ENCODE measurements around the gene PLPPR3.

The PLPPR3 gene

DNA sequence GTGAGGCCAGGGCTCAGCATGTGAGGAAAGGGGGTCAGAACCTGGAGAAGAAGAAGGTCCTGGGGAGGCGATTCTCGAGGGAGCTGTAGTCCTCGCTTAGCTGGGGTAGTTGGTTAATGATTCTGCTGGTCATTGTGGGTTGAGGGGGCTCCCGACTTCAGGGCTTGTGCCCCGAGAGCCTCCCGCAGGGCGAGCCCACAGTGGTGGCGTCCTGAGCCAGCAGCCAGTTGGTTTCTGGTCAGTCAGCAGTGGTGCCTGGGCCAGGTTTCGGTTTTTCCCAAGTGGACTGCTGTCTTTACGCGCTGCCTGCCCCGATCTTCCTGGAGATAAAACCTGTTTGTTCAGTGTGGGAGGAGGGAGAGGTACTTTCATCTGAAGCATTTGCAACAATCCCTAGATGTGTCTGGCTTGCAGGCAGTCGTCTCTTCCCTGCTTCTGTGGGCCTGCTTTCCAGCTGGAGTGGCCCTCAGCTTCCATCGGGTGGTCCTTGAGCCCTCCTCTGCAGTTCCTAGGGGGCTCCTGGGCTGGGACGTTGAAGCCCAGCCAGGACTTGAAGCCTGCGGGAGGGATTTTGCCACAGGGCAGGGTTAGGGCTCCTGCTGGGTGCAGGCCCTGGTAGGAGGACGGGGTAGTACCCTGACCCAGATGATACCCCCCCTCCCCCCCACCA lies 21.3 kb downstream of the PLPPR3 start:
- in situ Hi-C loops (cut with MboI; ENCODE audit: low pct_unique_long_range_greater_than_20kb, low sequenced_read_pairs) = no loop called here
- no peak for DNase-seq

DNA sequence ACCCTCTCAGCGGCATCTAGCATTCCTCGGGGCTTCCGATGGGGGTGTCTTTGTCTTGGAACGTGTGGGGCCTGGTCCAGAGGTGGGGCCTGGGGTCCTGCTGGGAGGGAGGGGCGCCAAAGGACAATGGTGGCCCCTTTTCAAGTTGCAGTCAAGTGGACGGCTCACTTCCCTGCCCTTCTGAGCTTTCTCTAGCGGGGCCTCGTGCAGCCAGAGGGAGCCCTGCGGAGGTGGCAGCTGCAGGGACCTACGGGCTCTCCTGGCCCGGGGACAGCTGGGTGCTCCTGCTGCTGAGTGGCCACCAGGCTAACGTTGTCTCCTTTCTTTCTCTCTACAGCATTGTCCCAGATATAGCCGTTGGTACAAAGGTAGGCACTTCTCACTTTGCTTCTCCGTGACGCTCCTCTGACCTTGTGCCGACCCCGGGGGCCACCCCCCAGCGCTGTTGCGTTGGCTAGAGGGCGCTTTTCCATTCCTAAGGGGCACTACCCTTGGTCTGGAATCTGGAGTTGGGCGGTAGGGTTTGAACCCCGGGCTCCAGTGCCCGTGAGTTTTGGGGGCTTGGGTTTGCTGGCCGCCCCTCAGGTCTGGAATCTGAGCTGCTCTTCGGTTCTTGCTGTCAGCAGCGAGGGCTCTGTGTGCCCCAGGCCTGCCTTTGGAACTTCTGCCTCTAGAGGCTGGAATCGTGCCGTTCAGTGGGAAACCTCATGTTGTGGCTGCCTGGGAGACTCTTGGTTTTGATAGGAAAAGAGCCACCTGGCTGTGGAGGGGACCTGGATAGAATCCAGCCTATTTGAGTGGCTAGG lies 22.5 kb downstream of the PLPPR3 start:
- in situ Hi-C loops (cut with MboI; ENCODE audit: low pct_unique_long_range_greater_than_20kb, low sequenced_read_pairs) = no loop called here
- peak; percentile 48 for DNase-seq

DNA sequence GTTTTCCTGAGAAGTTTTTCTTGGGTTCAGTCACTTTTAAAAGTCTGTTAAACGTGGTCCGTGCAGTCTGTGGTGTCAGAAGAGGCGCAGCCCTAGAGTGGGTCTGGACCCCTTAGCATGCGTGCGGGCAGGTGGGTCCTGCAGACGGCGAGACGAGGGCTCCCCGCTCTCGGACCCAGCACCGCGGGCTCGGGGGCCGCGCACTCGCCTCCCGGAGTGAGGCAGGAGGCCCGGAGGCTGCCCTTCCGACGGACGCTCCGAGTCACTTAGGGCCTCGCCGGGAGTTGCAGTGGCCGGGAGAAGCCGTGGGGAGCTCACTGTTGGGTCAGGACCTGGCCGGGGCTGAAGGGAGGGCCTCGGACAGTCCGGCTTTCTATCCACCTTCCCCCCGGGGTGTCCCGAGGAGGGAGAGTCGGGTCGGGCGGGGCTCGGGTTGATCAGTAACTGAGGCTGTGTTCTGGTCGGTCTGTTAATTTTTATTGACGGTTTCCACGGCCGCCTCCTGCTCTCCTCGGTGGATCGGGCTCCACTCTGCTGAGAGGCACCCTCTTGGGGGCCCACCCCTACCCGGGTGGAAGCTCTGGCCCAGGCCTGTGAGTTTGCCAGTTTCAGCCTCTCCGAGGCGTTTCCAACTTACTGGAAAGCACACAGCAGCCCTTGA lies 23.2 kb downstream of the PLPPR3 start:
- no peak for DNase-seq
- in situ Hi-C loops (cut with MboI; ENCODE audit: low pct_unique_long_range_greater_than_20kb, low sequenced_read_pairs) = no loop called here

DNA sequence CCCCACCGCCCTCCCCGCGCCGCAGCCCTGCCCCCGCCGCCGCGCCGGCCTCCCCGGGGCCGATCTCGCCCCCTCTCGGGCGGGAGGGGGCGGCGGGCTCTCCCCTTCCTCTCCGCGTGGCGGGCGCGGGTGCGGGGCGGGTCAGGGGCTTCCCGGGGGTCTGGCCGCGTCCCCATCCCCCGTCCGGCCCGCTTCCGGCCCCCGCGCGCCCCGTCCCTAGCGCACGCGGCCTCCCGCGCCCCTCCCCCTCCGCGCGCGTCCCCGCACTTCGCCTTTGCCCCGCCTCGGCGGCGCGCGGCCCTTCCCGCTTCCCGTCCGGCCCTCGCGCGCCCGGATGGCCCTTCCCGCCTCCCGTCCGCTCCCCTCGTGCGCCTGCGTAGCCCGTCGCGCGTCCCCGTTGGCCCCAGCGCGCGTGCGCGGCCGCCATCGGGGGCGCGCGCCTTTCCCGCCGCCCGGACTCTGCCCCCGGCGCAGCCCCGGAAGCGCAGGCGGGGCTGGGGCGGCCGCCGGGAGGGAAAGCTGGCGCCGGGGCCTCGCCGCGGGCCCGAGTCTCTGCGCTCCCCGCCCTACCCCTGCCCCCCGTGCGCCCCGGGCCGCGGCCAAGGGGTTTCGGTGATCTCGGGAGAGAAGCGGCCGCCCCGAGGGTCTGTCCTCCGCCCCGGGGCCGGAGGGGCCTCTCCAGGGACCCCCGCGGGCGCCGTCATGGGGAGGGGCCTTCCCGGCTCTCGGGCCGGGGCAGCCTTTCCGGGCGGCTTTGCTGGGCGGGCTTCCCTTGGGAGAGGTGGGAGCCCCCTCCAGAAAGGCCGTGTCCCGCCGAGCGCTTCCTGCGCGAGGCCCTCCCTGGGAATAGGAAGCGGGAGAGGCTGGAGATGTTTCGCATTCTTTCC lies 24.0 kb downstream of the PLPPR3 start:
- in situ Hi-C loops (cut with MboI; ENCODE audit: low pct_unique_long_range_greater_than_20kb, low sequenced_read_pairs) = no loop called here
- peak; percentile 79 for DNase-seq

DNA sequence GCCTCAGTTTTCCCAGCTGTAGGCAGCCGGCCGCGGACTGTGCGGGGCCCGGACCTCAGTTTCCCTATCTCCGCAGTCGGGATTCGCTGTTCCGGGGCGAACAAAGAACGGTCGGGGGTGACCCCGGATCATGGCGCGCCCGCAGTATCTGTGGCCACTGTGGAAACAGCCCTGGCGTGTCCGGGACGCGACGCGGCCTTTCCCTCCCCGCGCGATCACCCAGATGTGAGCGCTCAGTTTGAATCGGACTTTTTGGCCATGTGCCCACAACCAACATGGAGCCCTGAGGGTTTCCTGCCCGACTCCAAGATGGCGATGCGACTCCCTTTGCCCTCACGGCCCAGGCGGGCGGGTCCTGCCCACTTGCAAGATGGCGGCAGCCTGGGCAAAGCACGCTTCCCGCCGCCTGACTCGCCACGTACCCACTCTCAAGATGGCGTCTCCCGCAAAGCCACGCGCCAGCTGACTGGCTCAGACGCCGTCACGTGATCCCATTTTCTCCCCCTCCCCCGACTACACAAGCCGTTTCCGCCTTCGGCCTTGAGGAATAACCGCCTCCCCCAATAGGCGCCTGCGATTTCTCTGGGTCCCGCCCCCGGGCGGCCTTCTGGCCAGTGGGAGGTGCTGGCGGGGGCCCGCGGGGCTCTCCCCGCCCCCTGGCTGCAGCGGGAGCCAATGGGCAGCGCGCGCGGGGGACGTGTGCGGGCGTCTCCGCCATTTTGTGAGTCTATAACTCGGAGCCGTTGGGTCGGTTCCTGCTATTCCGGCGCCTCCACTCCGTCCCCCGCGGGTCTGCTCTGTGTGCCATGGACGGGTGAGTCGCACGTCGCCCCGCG lies 24.8 kb downstream of the PLPPR3 start, which contains the start of gene PTBP1:
PTBP1 (plus strand) TSS at position 761 of the 836 bp plus-strand sequence; CDS start at position 807, 46 bp downstream.
- peak; percentile 100 for DNase-seq
- in situ Hi-C loops (cut with MboI; ENCODE audit: low pct_unique_long_range_greater_than_20kb, low sequenced_read_pairs) = no loop called here

DNA sequence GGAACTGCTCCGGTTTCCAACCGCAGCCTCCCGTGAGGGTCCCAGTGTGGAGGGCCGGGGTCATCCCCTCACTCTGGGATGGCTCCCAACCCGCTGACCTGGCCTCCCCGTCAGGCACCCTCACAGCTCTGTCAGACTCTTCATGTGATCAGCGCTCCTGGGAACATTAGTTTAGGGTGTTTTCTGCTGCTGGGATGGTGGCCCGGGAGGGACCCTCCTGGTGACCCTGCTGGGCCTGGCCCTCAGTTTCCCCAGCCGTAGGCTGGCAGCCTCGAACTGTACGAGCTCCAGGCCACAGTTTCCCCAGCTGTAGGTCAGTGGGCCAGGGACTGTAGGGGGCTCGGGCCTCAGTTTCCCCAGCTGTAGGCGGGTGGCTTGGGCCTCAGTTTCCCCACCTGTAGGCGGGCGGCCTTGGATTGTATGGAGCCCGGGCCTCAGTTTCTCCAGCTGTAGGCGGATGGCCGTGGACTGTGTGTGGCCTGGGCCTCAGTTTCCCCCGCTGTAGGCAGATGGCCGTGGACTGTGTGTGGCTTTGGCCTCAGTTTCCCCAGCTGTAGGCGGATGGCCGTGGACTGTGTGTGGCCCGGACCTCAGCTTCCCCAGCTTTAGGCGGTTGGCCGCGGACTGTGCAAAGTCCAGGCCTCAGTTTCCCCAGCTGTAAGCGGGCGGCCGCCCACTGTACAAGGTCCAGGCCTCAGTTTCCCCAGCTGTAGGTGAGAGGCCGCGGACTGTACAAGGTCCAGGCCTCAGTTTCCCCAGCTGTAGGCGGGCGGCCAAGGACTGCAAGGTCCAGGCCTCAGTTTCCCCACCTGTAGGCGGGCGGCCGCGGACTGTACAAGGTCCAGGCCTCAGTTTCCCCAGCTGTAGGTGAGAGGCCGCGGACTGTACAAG lies 25.8 kb downstream of the PLPPR3 start:
- in situ Hi-C loops (cut with MboI; ENCODE audit: low pct_unique_long_range_greater_than_20kb, low sequenced_read_pairs) = no loop called here
- no peak for DNase-seq

DNA sequence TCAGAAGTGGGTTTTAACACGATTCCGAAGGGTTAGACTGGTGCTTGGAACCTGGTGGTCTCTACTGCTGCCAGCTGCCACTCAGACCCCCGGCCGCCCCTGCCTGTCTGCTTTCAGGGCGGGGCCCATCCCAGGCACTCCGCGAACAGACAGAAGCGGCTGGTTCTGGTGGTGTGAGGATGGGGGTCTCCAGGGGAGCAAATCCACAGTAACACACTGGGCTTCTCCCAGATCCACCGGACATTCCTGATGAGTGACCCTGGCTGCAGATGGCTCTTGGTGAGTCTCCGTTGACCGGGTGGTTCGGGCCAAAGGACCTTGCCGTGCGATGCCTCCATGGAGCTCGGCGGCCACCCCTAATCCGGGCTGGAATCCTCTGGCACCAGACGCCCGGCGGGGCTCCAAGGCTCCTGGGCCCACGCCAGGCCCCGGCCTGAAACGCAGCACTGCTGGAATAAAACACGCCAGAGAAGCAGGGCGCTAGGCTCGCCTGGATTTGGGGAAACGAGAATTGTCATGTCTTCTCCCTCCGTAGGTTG lies 26.6 kb downstream of the PLPPR3 start:
- in situ Hi-C loops (cut with MboI; ENCODE audit: low pct_unique_long_range_greater_than_20kb, low sequenced_read_pairs) = no loop called here
- DNase-seq = no peak

DNA sequence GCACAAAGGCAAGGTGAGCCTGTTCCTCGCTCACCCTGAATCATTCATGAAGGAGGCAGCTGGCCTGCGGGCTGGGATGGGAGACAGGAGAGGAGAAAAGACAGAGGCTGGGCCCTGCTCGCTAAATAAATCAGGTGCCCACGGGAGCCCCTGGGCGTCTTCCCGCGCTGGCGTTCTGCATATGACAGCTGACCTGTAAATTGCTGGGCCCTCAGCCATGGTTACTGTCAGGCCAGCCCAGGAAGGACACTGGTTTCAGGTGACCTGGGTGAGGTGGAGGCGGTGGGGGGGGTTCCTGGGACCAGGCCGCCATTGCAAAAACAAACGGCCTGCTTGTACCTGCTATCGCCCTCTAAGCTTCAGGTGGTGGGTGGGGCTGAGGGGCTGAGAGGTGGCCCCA lies 27.9 kb downstream of the PLPPR3 start:
- DNase-seq = no peak
- in situ Hi-C loops (cut with MboI; ENCODE audit: low pct_unique_long_range_greater_than_20kb, low sequenced_read_pairs) = no loop called here

DNA sequence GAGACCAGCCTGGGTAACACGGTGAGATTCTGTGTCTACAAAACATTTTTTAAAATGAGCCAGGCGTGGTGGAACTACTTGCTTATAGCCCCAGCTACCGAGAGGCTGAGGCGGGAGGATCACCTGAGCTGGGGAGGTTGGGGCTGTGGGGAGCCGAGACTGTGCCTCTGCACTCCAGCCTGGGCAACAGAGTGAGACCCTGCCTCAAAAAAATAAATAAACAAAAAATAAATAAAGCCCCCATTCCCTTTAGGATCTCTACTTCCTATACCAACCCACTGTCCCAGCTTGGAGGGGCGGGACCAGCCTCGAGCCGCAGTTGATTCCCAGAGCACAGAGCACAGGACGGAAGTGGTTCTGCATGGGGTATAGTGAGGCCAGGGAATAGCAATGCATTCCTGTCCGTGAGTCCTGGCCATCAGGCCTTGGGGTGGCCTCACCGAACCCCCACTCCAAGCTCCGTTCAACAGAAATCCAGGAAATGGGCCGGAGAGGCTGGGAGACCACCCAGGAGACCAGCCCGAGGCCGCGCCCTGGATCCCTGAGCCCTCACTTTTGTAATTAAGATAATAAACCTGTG lies 29.4 kb downstream of the PLPPR3 start:
- DNase-seq = no peak
- in situ Hi-C loops (cut with MboI; ENCODE audit: low pct_unique_long_range_greater_than_20kb, low sequenced_read_pairs) = no loop called here

DNA sequence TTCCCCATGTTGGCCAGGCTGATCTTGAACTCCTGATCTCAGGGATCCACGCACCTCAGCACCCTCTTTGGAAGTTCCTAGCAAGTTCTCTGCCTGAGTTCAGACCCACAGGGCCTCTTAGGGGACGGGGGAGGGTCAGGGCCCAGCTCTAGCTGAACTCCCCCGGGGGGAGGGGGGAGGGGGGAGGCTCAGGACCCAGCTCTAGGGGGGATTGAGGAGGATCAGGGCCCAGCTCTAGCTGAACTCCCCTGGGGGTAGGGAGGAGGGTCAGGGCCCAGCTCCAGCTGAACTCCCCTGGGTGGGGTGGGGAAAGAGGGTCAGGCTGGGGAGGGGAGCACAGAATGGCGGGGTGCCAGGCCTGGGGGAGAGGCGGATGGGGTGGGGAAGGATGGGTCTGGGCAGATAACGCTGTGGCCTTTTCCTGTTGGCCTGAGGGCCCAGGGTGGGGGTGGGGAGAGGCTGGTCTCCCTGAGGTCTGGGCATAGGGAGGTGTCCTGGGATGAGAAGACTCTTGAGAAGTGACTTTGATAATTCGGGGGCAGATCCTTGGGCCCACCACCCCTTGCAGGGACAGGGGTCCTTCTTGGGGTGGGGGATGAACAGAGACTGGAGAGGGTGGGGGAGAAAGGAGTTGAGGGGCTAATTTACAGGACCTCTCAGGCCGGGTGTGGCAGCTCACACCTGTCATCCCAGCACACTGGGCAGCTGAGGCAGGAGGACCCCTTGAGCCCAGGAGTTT lies 30.0 kb downstream of the PLPPR3 start:
- DNase-seq = no peak
- in situ Hi-C loops (cut with MboI; ENCODE audit: low pct_unique_long_range_greater_than_20kb, low sequenced_read_pairs) = no loop called here

DNA sequence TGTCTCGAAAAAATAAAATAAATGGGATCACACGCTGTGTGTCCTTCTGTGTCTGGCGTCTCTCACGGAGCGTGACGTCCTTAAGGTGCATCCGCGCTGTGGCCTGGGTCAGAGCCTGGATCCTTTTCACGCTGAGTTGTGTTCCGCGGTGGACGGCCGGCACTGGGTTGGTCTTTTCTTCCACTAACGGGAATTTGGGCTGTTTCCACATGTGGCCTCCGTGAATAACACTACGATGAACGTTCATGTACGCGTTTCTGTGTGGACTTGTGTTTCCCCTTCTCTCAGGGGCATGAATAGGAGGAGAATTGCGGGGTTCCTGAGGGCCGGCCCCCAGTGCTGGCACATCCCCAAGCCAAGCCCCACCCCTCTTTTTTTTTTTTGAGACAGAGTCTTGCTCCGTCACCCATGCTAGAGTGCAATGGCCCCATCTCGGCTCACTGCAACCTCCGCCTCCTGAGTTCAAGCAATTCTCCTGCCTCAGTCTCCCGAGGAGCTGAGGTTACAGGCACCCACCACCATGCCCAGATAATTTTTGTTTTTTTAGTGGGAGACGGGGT lies 30.7 kb downstream of the PLPPR3 start:
- in situ Hi-C loops (cut with MboI; ENCODE audit: low pct_unique_long_range_greater_than_20kb, low sequenced_read_pairs) = no loop called here
- DNase-seq = no peak

DNA sequence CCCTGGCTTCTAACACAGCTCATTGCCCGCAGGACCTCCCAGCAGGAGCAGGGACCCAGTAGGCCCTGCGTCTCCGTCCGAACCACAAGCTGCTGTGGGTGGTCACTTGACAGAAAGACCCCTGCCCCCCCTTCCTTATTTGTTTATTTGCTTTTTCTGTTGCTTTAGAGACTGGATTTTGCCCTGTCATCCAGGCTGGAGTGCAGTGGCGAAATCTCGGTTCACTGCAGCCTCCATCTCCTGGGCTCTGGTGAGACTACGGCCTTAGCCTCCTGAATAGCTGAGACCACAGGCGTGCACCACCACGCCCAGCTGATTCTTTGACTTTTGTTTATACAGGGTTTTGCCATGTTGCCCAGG lies 32.1 kb downstream of the PLPPR3 start:
- DNase-seq = no peak
- in situ Hi-C loops (cut with MboI; ENCODE audit: low pct_unique_long_range_greater_than_20kb, low sequenced_read_pairs) = no loop called here

DNA sequence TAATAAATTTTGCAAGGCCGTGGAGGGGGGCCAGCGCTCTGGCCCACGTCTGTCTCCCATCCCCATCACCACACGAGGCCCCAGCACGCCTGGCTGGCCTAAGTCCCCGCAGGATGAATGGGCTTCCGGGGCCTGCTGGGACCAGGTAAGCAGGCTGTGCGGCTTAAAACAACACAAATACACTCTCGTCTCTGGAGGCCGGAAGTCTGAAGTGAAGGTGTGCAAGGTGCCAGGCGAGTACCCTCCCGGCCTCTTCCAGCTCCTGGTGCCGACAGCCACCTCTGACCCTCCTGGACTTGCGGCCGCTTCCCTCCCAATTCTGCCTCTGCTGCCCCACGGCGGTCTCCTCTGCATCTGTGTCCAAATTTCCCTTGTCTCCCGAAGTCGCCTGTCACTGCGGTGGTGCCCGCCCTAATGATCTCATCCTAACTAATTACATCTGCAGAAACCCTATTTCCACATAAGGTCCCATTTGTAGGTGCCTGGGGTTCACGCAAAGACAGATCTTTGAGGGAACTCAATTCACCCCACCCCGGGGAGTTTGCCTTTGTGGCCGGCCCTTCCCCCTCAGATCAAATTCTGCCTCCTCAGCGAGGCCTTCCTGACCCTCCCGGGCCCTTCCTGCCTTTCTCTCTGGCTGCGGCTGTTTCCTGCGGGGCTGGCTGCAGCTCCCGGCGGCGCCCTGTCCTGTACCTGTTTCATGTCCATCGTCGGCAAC lies 32.6 kb downstream of the PLPPR3 start:
- in situ Hi-C loops (cut with MboI; ENCODE audit: low pct_unique_long_range_greater_than_20kb, low sequenced_read_pairs) = no loop called here

DNA sequence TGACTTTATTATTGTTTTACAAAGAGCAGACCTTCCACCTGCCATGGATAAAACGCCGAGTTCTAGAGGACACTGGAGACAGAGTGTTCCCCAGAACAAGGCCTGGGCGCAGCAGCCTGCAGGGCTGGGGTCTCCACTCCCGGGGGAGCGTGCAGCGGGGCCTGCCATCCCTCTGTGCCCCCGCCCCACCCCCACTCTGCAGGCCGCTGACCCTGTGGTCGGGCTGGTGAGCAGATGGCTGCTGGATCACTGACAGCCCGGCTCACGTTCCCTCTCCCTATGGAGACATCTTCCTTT lies 33.1 kb downstream of the PLPPR3 start:
- in situ Hi-C loops (cut with MboI; ENCODE audit: low pct_unique_long_range_greater_than_20kb, low sequenced_read_pairs) = no loop called here
- DNase-seq = no peak

More for the DNA sequence above, 32.6 kb downstream of the PLPPR3 start:
- no peak for DNase-seq

DNA sequence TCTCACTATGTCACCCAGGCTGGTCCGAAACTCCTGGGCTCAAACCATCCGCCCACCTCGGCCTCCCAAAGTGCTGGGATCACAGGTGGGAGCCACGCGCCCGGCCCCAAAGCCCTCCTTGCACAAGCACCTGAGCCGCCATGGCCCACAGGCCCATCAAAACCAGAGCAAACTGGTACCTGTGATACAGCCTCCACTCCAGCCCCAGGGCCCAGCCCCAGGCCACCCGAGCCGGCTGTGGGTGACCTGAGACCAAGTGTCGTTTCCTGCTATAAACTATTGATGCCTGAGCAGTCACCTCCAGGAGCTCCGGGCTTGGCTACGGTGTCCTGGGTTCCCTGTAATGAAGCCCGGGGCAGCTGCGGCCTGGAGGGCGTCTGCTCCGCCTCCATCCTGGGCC lies 34.2 kb downstream of the PLPPR3 start:
- in situ Hi-C loops (cut with MboI; ENCODE audit: low pct_unique_long_range_greater_than_20kb, low sequenced_read_pairs) = no loop called here
- DNase-seq = no peak

DNA sequence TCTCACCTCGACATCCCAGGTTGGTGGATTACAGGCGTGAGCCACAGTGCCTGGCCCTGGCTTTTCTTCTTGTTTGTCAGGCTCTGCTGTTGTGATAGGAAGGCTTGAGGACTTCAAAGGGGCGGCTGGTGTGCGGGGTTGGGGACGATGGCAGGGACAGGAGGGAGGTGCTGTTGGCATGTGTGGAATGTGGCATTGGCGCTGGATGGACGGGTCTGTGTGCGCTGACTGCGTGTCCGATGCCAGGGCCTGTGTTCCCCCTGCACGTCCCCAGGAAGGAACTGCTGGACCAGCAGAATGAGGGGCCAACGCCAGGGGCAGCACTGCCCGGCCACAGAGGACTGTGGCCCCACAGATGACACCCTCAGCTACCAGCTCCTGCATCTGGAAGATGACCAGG lies 37.2 kb downstream of the PLPPR3 start:
- in situ Hi-C loops (cut with MboI; ENCODE audit: low pct_unique_long_range_greater_than_20kb, low sequenced_read_pairs) = no loop called here
- DNase-seq = no peak
